Measurements from ENCODE around the gene AGBL2. TPM values are rescaled to one million over a fixed set of nuclear protein-coding genes. Genes with fewer than 3 reads are reported as not detected.

Gene AGBL2
- total and polyA plus RNA-seq, 9 of the 15 experiments (the other 6 are each of a cell fraction or from before 2014, with no cell fraction given): 0.57 to 6.5 (median 1.3) TPM

GRCh38 chr11:47723041-47723440, 7.9 kb upstream of the AGBL2 start:
- no peak overlapping the region for H2AFZ ChIP-seq (ENCODE audit: low read depth, low read length)
- no peak overlapping the region for H3K27ac ChIP-seq (ENCODE audit: extremely low read depth, low read depth, low read length)
- peaks cover 89% of the 10 kb centered on the region for H3K36me3 ChIP-seq (ENCODE audit: control insufficient read depth, insufficient read depth, low read length)
- H3K79me2 ChIP-seq (ENCODE audit: control insufficient read depth, insufficient read depth, low read length): no peaks in the 10 kb centered on the region
- WGBS (ENCODE audit: insufficient coverage, low coverage, missing lambda C conversion rate): 93% methylated on average over 1 of the region's 3 CpGs
- H3K4me2 ChIP-seq (ENCODE audit: insufficient read depth, low read length): no peak overlapping the region
- no peak overlapping the region for H3K9ac ChIP-seq (ENCODE audit: insufficient read depth in 1 of 2, low read depth in 2 of 2, low read length in 2 of 2)
- POLR2A ChIA-PET: interaction anchor here (0.6 to 1.2 kb wide), 5 partner anchors 8 to 101 kb away, joined by 3 to 4 read pairs (median 3); partner anchors contain the start of gene AGBL2
- BruUV-seq (replicated peaks): no TSS peak
- H3K4me3 ChIP-seq: no peak overlapping the region
- DNase-seq (ENCODE audit: extremely low read depth in 1 of 4, low spot score in 3 of 4) (no peak), ATAC-seq (no peak), FAIRE-seq (no peak)
- H3K4me1 ChIP-seq (replicated peaks in 1 of 2; ENCODE audit: control insufficient read depth in 2 of 2, insufficient read depth in 2 of 2, low read length in 2 of 2): no peaks in the 10 kb centered on the region
- no peaks in the 10 kb centered on the region for H4K20me1 ChIP-seq (replicated peaks; ENCODE audit: control insufficient read depth, insufficient read depth, low read length)
- no peaks in the 10 kb centered on the region for H3K9me1 ChIP-seq (ENCODE audit: control insufficient read depth, insufficient read depth, low read length)
- in situ Hi-C loops (cut with MboI) (no loop called here), intact Hi-C loops (cut with micrococcal nuclease) (no loop called here)
- no peaks in the 10 kb centered on the region for H3K27me3 ChIP-seq (ENCODE audit: control insufficient read depth in 2 of 2, insufficient read depth in 2 of 2, low read length in 2 of 2)
- TF ChIP-seq POLR2H (tag; IDR thresholded peaks at IDR 0.05; ENCODE audit: low read depth) (no peak), HDGF (IDR thresholded peaks at IDR 0.05) (no peak), ADNP (tag; IDR thresholded peaks at IDR 0.05) (no peak), POU5F1 (IDR thresholded peaks at IDR 0.05; ENCODE audit: borderline replicate concordance, low read depth, low read length, partially characterized antibody) (no peak), ZKSCAN8 (CRISPR knock-in tag; IDR thresholded peaks at IDR 0.05) (no peak), CBFB (CRISPR knock-in tag; IDR thresholded peaks at IDR 0.05) (no peak), ZNF507 (tag; conservative IDR thresholded peaks at IDR 0.05) (no peak), ZBTB8A (IDR thresholded peaks at IDR 0.05; ENCODE audit: partially characterized antibody) (no peak), POLR2AphosphoS5 (IDR thresholded peaks at IDR 0.05; ENCODE audit: control insufficient read depth, insufficient read depth, low read depth, low read length) (no peak), TSC22D4 (tag; IDR thresholded peaks at IDR 0.05) (no peak), SREBF1 (IDR thresholded peaks at IDR 0.05; ENCODE audit: borderline replicate concordance, low read depth, low read length) (no peak), BRF1 (IDR thresholded peaks at IDR 0.05; ENCODE audit: borderline replicate concordance, extremely low read depth, insufficient read length) (no peak), MTA1 (IDR thresholded peaks at IDR 0.05; ENCODE audit: borderline replicate concordance) (no peak), SAP30 (IDR thresholded peaks at IDR 0.05; ENCODE audit: borderline replicate concordance, insufficient read depth, low read depth, low read length, poor library complexity, severe bottlenecking) (no peak), ZBTB43 (CRISPR knock-in tag; IDR thresholded peaks at IDR 0.05) (no peak)
- H3K9me3 ChIP-seq (replicated peaks; ENCODE audit: control insufficient read depth, insufficient read depth, low read depth, low read length): no peaks in the 10 kb centered on the region
- CTCF ChIA-PET (ENCODE audit: low intra/inter-chr PET ratio): no interaction called here

All from K562 (cell line).